ENCODE results near the gene DFFA. TPM values are rescaled to one million over a fixed set of nuclear protein-coding genes. Genes with fewer than 3 reads are reported as not detected.
"Not testable (repeated sequence)": the region's sequence is repeated elsewhere in the genome, so short reads cannot be mapped to it uniquely, and the experiment has no call there.

Gene DFFA
- total RNA-seq, 2 donors from 2014 or later = 26.4 to 27.1 TPM

GRCh38 chr1:10495475-10495817 lies 23.1 kb upstream of the DFFA start:
- peaks cover 65% of the 10 kb centered on the region for H3K4me1 Mint-ChIP-seq (ENCODE audit: low read depth)
- peaks cover 2 to 3% of the 10 kb centered on the region in 2 donors for H3K36me3 Mint-ChIP-seq (ENCODE audit: insufficient read depth in 2 of 2)
- ATAC-seq (replicated peaks in 1 of 2) (no peak), DNase-seq (no peak)
- H3K9me3 Mint-ChIP-seq = no peaks in the 10 kb centered on the region
- no peaks in the 10 kb centered on the region for H3K27me3 Mint-ChIP-seq (ENCODE audit: low read depth)
- peak overlapping the region; percentile 79 to 92 for H3K4me3 Mint-ChIP-seq
- peak overlapping the region; percentile 88 for H3K27ac Mint-ChIP-seq

GRCh38 chr1:10494754-10495474 lies 22.6 kb upstream of the DFFA start:
- Mint-ChIP-seq H3K4me3 (peak overlapping the region; percentile 79 to 92), H3K9me3 (no peaks in the 10 kb centered on the region), H3K4me1 (ENCODE audit: low read depth) (peaks cover 68% of the 10 kb centered on the region), H3K27me3 (ENCODE audit: low read depth) (no peaks in the 10 kb centered on the region), H3K27ac (peak overlapping the region; percentile 88), H3K36me3 (ENCODE audit: insufficient read depth in 2 of 2) (peaks cover 2 to 3% of the 10 kb centered on the region in 2 donors)
- ATAC-seq (replicated peaks in 1 of 2) = peak; percentile 90 to 93
- DNase-seq = peak; percentile 80 to 89

GRCh38 chr1:10494418-10494753 lies 22.1 kb upstream of the DFFA start:
- DNase-seq = no peak
- Mint-ChIP-seq H3K36me3 (ENCODE audit: insufficient read depth in 2 of 2) (peaks cover 2 to 3% of the 10 kb centered on the region in 2 donors), H3K4me1 (ENCODE audit: low read depth) (peaks cover 68% of the 10 kb centered on the region), H3K27ac (peak overlapping the region; percentile 88), H3K9me3 (no peaks in the 10 kb centered on the region), H3K27me3 (ENCODE audit: low read depth) (no peaks in the 10 kb centered on the region), H3K4me3 (peak overlapping the region; percentile 79 to 92)
- ATAC-seq (replicated peaks in 1 of 2) = no peak

GRCh38 chr1:10490286-10490970 lies 18.1 kb upstream of the DFFA start:
- peaks cover 1 to 4% of the 10 kb centered on the region in 2 donors for H3K36me3 Mint-ChIP-seq (ENCODE audit: insufficient read depth in 2 of 2)
- DNase-seq (no peak), ATAC-seq (replicated peaks in 1 of 2) (no peak)
- peaks cover 31% of the 10 kb centered on the region for H3K4me1 Mint-ChIP-seq (ENCODE audit: low read depth)
- no peaks in the 10 kb centered on the region for H3K9me3 Mint-ChIP-seq
- H3K27ac Mint-ChIP-seq = no peak overlapping the region
- no peak overlapping the region for H3K4me3 Mint-ChIP-seq
- no peaks in the 10 kb centered on the region for H3K27me3 Mint-ChIP-seq (ENCODE audit: low read depth)

- H3K9me3 Mint-ChIP-seq = no peaks in the 10 kb centered on the region
- H3K4me1 Mint-ChIP-seq (ENCODE audit: low read depth) = peaks cover 21% of the 10 kb centered on the region
- H3K36me3 Mint-ChIP-seq (ENCODE audit: insufficient read depth in 2 of 2) = peaks cover 1 to 6% of the 10 kb centered on the region in 2 donors
- H3K27me3 Mint-ChIP-seq (ENCODE audit: low read depth) = no peaks in the 10 kb centered on the region
- ATAC-seq (replicated peaks in 1 of 2) (no peak), DNase-seq (no peak)
- no peak overlapping the region for H3K27ac Mint-ChIP-seq
- H3K4me3 Mint-ChIP-seq = no peak overlapping the region
These were observed 17.1 kb upstream of the DFFA start for GRCh38 chr1:10489291-10490055.

- Mint-ChIP-seq H3K27me3 (ENCODE audit: low read depth) (no peaks in the 10 kb centered on the region), H3K27ac (no peak overlapping the region), H3K4me1 (ENCODE audit: low read depth) (peaks cover 4% of the 10 kb centered on the region), H3K36me3 (ENCODE audit: insufficient read depth in 2 of 2) (peaks cover 1 to 6% of the 10 kb centered on the region in 2 donors), H3K4me3 (no peak overlapping the region), H3K9me3 (no peaks in the 10 kb centered on the region)
- DNase-seq = no peak
- no peak for ATAC-seq (replicated peaks in 1 of 2)
These were observed 12.2 kb upstream of the DFFA start for GRCh38 chr1:10484521-10484920.

- no peaks in the 10 kb centered on the region for H3K9me3 Mint-ChIP-seq
- DNase-seq (no peak), ATAC-seq (replicated peaks in 1 of 2) (no peak)
- H3K4me3 Mint-ChIP-seq = no peak overlapping the region
- H3K4me1 Mint-ChIP-seq (ENCODE audit: low read depth) = peaks cover 20% of the 10 kb centered on the region
- H3K27me3 Mint-ChIP-seq (ENCODE audit: low read depth) = no peaks in the 10 kb centered on the region
- H3K36me3 Mint-ChIP-seq (ENCODE audit: insufficient read depth in 2 of 2) = peaks cover 2% of the 10 kb centered on the region in 2 donors
- H3K27ac Mint-ChIP-seq = no peak overlapping the region
These were observed 8.3 kb upstream of the DFFA start for GRCh38 chr1:10480614-10481013.

- H3K36me3 Mint-ChIP-seq (ENCODE audit: insufficient read depth in 2 of 2) = peaks cover 0 to 4% of the 10 kb centered on the region in 2 donors
- no peak overlapping the region for H3K4me3 Mint-ChIP-seq
- no peak for DNase-seq
- peaks cover 27% of the 10 kb centered on the region for H3K4me1 Mint-ChIP-seq (ENCODE audit: low read depth)
- no peak for ATAC-seq (replicated peaks in 1 of 2)
- H3K27me3 Mint-ChIP-seq (ENCODE audit: low read depth) = no peaks in the 10 kb centered on the region
- no peaks in the 10 kb centered on the region for H3K9me3 Mint-ChIP-seq
- H3K27ac Mint-ChIP-seq = no peak overlapping the region
These were observed 7.0 kb upstream of the DFFA start for GRCh38 chr1:10479296-10479695.

GRCh38 chr1:10475510-10475909 lies 3.2 kb upstream of the DFFA start:
- Mint-ChIP-seq H3K27me3 (ENCODE audit: low read depth) (no peaks in the 10 kb centered on the region), H3K4me1 (ENCODE audit: low read depth) (peaks cover 60% of the 10 kb centered on the region), H3K4me3 (peak overlapping the region; percentile 94 to 95), H3K27ac (peak overlapping the region; percentile 94), H3K36me3 (ENCODE audit: insufficient read depth in 2 of 2) (peaks cover 3 to 6% of the 10 kb centered on the region in 2 donors), H3K9me3 (no peaks in the 10 kb centered on the region)
- ATAC-seq (replicated peaks in 1 of 2) (peak in 1 of 2 donors; percentile 1), DNase-seq (no peak)

- no peaks in the 10 kb centered on the region for H3K27me3 Mint-ChIP-seq (ENCODE audit: low read depth)
- peak within 1 kb of the TSS; percentile 94 for H3K27ac Mint-ChIP-seq
- ATAC-seq (replicated peaks in 1 of 2) = peak; percentile 88
- peak; percentile 91 to 93 for DNase-seq
- H3K4me1 Mint-ChIP-seq (ENCODE audit: low read depth) = peaks cover 60% of the 10 kb centered on the region
- no peaks in the 10 kb centered on the region for H3K9me3 Mint-ChIP-seq
- H3K36me3 Mint-ChIP-seq (ENCODE audit: insufficient read depth in 2 of 2) = peaks cover 3 to 6% of the 10 kb centered on the region in 2 donors
- peak within 1 kb of the TSS; percentile 94 to 95 for H3K4me3 Mint-ChIP-seq
These were observed 2.5 kb upstream of the DFFA start, which contains the start of gene PEX14 for GRCh38 chr1:10474613-10475507. Gene PEX14 (plus strand): TSS chr1:10474950. CDS start chr1:10474967, 17 bp downstream.

- H3K4me3 Mint-ChIP-seq = peak overlapping the region; percentile 89 to 95
- peak overlapping the region; percentile 81 for H3K27ac Mint-ChIP-seq
- H3K4me1 Mint-ChIP-seq (ENCODE audit: low read depth) = peaks cover 60% of the 10 kb centered on the region
- H3K9me3 Mint-ChIP-seq; DNase-seq; ATAC-seq (replicated peaks in 1 of 2); H3K36me3 Mint-ChIP-seq (ENCODE audit: insufficient read depth in 2 of 2); H3K27me3 Mint-ChIP-seq (ENCODE audit: low read depth): not testable (repeated sequence)
These were observed 1.9 kb upstream of the DFFA start for GRCh38 chr1:10474309-10474612.

GRCh38 chr1:10473145-10473765 lies 926 bp upstream of the DFFA start:
- Mint-ChIP-seq H3K36me3 (ENCODE audit: insufficient read depth in 2 of 2) (peaks cover 4 to 8% of the 10 kb centered on the region in 2 donors), H3K27me3 (ENCODE audit: low read depth) (no peaks in the 10 kb centered on the region), H3K4me3 (peak overlapping the region; percentile 99), H3K4me1 (ENCODE audit: low read depth) (peaks cover 60% of the 10 kb centered on the region), H3K9me3 (no peaks in the 10 kb centered on the region), H3K27ac (peak overlapping the region; percentile 46)
- ATAC-seq (replicated peaks in 1 of 2) = no peak
- no peak for DNase-seq

Measured in activated T-cell treated with anti-CD3 and anti-CD28 coated beads, Interleukin-2, amount 50 U/mL, for 72 hours (primary cell).